GM19455 (cell line): Measurements from ENCODE around the gene MYO1F.
A peak's percentile ranks its signal among the peaks of the same experiment; 100 is the strongest.
"Not testable (repeated sequence)": the region's sequence is repeated elsewhere in the genome, so short reads cannot be mapped to it uniquely, and the experiment has no call there.

Source experiments
- ATAC-seq: cut with Tn5 transposase; IDR thresholded peaks from one replicate; pipeline ENCODE4 v1.9.1; 2021; ENCODE audit not compliant: unreplicated experiment

The MYO1F gene

GRCh38 chr19:8600816-8601215 lies 23.6 kb upstream of the MYO1F start:
- ATAC-seq: no peak

- ATAC-seq: no peak
Observed at GRCh38 chr19:8600064-8600463, 22.8 kb upstream of the MYO1F start.

DNA sequence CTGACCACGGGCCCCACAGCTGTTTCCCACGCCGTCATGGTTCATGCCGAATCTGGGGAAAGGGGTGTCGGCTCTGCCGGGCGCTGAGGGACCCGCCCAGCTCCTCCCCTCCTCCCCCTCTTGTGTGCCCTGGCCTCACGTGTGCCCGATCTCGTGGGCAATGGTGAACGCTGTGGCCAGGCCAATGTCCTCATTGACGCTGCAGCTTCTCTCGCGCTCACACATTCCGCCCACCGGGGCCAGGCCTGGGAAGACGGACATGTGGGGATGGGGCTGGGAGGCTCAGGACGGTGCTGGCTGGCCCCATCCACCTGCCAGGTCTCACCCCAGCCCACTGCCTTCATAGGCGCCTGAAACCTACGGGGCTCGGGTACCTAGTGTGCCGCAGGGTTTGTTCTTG lies 18.9 kb upstream of the MYO1F start:
- ATAC-seq: no peak

DNA sequence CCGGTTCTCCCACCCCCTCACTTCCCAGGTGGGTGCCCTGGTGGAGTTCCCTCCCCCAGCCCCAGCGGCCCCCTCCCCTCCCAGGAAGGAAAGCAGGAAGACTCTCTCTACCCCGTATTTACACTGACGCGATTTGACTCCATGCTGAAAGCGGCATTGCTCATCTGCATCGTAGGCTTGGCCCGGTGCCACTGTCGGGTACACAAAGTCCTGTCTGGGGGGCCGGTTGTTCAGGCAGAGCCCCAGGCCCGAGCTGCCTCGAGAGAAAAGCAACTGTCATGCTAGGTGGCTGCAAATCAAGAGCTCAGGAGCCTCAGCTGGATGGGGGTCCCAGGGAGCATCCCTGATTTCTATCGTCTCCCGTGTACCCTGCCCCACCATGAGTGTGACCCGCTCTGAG lies 18.4 kb upstream of the MYO1F start:
- no peak for ATAC-seq

- ATAC-seq: no peak
Observed at GRCh38 chr19:8593931-8594330, 16.7 kb upstream of the MYO1F start.

DNA sequence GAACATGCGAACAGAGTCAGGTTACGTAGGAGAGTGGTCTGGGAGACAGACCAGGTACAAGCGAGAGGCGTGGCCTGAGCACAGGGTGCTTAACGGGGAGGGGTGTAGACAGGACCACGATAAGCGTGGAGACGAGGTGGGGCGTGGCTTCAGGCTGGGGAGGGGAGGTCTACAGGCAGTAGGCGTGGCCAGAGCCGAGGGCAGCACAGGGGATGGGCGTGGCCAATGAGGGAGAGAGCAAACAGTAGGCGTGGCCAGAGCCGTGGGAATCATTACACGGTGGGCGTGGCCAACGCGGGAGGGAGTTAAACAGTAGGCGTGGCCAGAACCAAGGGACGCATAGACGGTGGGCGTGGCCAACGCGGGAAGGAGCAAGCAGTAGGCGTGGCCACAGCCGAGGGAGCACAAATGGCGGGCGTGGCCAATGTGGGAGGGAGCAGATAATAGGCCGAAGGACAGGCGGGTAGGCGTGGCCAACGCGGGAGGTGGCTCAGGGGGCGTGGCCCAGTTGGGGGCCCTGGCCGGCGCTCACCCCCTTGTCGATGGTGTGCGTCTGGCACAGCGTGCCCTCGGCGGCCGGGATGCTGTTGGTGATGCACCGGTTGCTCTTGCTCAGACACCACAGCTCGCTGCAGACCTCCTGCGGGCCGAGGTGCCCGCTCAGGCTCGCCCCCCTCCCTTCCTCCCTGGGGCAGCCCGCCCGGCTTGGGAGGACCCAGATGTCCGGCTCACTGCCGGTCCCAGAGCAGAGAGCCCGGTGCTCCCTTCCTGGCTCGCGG lies 15.2 kb upstream of the MYO1F start:
- no peak for ATAC-seq

DNA sequence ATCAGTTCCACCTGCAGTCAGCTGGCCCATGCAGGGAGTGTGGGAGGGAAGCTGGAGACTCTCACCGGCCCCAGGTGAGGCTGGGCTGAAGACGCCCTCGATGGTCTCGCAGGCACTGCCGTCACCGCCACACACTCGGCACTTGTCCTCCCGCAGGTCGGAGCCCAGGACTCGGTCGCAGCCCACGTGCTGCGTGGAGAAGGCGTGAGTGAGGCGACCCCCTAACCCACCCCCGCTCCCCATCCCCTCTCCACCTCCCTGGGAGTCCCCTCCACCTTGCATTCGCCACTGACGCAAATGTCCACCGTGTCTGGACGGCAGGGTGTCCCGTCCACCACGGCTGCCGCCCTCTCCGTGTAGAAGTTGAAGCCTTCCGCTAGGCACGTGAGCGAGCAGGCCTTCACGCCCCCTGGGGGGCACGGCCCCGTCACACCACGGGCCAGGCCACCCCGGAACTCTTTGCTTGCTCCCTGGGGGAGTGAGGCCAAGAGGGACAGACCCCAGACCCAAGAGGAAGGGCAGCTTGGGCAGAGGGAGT lies 12.0 kb upstream of the MYO1F start:
- ATAC-seq: no peak

- no peak for ATAC-seq
Observed at GRCh38 chr19:8585894-8586750, 8.9 kb upstream of the MYO1F start.

DNA sequence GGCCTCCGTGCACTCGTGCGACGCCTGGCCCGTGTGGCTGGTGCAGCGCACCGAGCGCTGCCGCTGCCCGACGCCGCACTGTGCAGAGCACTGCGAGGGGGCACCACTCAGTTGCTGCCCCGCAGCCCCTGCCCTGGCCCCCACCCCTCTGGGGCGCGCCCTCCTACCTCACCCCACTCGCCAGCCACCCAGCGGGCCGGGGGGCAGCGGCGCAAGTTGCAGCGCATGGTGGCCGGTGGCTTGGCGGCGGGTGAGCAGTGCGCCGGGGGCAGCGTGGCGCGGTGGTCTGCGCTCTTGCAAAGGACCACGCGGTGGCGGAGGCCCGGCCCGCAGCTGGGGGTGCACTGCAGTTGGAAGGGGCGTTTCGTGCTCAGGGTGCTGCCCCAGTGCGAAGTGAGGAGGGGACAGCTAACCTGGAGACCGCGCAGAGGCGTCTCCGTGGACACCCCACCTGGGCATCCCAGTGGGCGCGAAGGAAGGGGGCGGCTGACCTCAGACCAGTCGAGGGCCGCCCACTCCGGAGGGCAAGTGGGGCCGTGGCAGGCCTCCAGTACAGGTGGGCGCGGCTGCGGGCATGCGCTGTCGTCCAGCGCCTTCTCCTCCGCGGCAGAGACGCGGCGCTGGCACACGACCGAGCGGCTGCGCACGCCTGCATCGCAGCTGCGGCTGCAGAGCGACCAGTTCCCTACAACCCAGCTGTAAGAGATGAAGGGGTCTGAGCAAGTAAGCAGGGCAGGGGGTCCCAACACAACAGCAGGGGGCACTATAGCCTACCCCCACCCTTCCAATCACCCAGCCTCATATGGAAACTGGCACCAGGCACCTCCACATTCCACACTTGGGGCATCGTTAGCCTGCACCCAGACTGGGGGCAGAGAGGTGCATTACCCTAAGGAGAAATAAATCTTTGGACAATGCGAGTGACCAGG lies 8.0 kb upstream of the MYO1F start:
- no peak for ATAC-seq

GRCh38 chr19:8580710-8581281 lies 3.6 kb upstream of the MYO1F start:
- ATAC-seq: no peak

DNA sequence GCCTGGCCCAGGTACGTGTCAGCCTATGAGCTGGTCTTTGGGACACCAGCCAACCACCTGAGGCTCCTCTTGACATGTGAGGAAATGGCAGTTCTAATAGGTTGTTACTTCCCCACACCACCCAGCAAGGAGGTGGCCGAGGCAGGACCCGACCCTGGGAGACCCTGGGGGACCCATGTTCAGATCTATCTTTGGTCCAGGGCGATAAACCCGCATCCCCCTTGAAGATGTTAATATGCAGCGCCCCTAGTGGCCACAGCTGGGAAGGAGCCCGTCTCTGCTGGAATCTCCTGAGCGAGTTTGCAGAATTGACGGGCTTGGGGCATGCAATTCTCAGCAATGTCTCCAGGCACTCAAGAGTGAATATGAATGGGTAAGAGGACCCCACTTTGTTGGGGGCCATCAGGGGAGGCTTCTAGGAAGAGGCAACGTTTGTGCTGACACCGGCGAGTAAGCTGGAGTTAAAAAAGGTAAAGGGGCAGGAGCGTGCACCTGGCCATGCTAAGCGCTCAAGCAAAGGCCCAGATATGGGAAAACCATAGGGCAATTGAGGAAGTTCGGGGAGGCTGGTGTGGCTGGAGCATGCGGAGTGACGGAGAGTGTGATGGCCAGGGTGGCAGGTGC lies 1.5 kb upstream of the MYO1F start:
- no peak for ATAC-seq

DNA sequence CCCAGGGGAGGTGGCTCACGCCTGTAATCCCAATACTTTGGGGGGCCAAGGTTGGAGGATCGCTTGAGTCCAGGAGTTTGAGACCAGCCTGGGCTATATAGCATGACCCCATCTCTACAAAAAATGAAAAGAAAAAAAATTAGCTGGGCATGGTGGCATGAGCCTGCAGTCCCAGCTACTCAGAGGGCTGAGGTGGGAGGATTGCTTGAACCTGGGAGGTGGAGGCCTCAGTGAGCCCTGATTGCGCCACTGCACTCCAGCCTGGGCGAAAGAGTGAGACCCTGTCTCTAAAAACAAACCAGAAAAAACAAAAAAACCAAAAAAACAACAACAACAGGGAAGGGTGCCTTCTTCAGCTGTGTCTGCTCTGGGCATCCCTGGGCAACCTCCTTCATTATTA lies 499 bp upstream of the MYO1F start:
- ATAC-seq: no peak

GRCh38 chr19:8576273-8576993 lies 809 bp downstream of the MYO1F start:
- no peak for ATAC-seq

DNA sequence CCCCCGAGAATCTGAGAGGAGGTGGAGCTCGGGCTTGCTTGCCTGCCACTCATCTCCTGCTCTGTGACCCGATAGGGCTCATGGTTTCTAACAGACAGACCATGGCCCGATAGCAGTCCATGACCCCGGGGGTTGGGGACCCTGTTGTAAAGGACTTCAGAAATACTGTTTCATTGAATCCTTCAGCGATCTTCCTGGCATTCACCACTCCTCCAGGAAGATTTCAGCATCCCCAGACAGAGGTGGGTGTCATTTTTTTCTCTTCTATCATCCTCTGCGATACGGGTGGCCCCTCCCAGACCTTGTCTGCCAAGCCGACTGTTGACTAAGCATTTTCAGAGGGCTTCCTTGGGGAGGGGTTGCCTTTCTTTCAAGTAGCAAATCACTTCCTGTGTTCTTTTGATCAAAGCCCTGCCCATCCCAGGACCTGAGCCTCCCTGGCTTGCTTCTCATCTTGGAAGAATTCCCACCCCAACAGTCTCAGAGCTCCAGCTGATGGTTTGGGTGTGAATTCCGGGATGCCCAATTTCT lies 1.7 kb downstream of the MYO1F start:
- ATAC-seq: no peak

DNA sequence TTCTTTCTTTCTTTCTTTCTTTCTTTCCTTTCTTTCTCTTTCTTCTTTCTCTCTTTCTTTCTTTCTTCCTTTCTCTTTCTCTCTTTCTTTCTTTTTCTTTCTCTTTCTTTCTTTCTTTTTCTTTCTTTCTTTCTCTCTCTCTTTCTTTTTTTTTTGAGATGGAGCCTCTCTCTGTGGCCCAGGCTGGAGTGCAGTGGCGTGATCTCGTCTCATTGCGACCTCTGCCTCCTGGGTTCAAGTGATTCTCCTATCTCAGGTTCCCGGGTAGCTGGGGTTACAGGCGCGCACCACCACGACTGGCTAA lies 2.7 kb downstream of the MYO1F start:
- ATAC-seq: not testable (repeated sequence)

DNA sequence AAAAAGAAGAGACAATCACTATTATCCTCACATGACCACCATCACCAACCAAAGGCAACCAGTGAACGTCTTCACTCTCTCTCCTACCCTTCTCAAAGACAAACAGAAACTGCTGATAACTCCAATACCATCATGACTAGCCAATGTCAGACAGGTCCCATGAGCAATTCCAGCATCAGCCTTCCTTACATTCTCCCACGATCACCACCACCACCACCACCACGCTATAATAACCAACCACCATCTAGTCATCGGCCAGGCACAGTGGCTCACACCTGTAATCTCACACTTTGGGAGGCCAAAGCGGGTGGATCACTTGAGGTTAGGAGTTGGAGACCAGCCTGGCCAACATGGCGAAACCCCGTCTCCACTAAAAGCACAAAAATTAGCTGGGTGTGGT lies 3.9 kb downstream of the MYO1F start:
- no peak for ATAC-seq

DNA sequence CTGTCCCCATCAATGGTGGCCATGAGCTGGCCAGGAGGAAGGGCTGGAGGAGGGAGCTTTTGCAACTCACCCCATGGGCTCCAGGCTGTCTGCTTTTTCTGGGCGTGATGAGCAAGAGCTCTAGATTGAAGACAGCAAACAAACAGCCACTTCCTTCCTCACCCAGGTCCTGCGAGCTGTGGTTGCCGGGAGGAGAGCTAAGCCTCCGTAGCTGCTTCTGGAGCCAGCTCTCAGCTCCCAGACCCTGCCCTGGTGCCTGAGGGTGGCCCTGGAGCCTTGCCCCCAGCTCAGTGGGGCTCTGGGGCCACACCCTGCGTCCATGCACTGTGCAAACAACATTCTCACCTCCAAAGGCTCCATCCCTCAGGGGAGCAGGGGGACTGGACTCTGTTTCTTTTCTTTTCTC lies 6.2 kb downstream of the MYO1F start:
- ATAC-seq: no peak

- ATAC-seq: peak; percentile 80
Observed at GRCh38 chr19:8569066-8569771, 8.0 kb downstream of the MYO1F start.
